Umbilical cord (tissue), 2 donors: ENCODE measurements around the gene LRP11. TPM values are rescaled to one million over a fixed set of nuclear protein-coding genes. Genes with fewer than 3 reads are reported as not detected.
"Not testable (repeated sequence)": the region's sequence is repeated elsewhere in the genome, so short reads cannot be mapped to it uniquely, and the experiment has no call there.

Experiments used
- DNase-seq: peaks from one replicate; pipeline ENCODE4 v3.0.0-alpha.2; 2015; ENCODE audit warnings: low spot score
- total RNA-seq: library from RNA; depleted of rRNA; stranded (reverse); fragments of >200 nt; gene quantifications from one replicate; pipeline ENCODE4 v1.2.3, GENCODE V29; 2014; ENCODE audit warnings: low replicate concordance; ENCODE audit not compliant: insufficient read depth

Gene LRP11
- total RNA-seq, 1 donor from 2014 or later: 21.7 TPM

GRCh38 chr6:149871182-149871581 lies 7.0 kb upstream of the LRP11 start:
- no peak for DNase-seq

- DNase-seq: no peak
These were observed 5.2 kb upstream of the LRP11 start for GRCh38 chr6:149869275-149869892.

- no peak for DNase-seq
These were observed 3.9 kb upstream of the LRP11 start for GRCh38 chr6:149867876-149868640.

GRCh38 chr6:149864578-149865535 lies 698 bp upstream of the LRP11 start:
- peak; percentile 83 for DNase-seq

- DNase-seq: peak; percentile 79
These were observed 1.0 kb downstream of the LRP11 start for GRCh38 chr6:149862922-149863697.

GRCh38 chr6:149862424-149862738 lies 1.8 kb downstream of the LRP11 start:
- DNase-seq: not testable (repeated sequence)

- DNase-seq: no peak
These were observed 2.3 kb downstream of the LRP11 start for GRCh38 chr6:149861603-149862423.

GRCh38 chr6:149860834-149861602 lies 3.1 kb downstream of the LRP11 start:
- DNase-seq: no peak

GRCh38 chr6:149860513-149860833 lies 3.7 kb downstream of the LRP11 start:
- no peak for DNase-seq

- no peak for DNase-seq
These were observed 4.2 kb downstream of the LRP11 start for GRCh38 chr6:149859938-149860337.

- no peak for DNase-seq
These were observed 4.8 kb downstream of the LRP11 start for GRCh38 chr6:149859368-149859767.

- no peak for DNase-seq
These were observed 6.6 kb downstream of the LRP11 start for GRCh38 chr6:149857541-149857940.

GRCh38 chr6:149856256-149856994 lies 7.7 kb downstream of the LRP11 start:
- DNase-seq: no peak

- DNase-seq: no peak
These were observed 8.4 kb downstream of the LRP11 start for GRCh38 chr6:149855741-149856140.

GRCh38 chr6:149855040-149855654 lies 9.0 kb downstream of the LRP11 start:
- DNase-seq: peak; percentile 68

GRCh38 chr6:149854532-149854931 lies 9.6 kb downstream of the LRP11 start:
- peak; percentile 30 for DNase-seq

- DNase-seq: not testable (repeated sequence)
These were observed 10.1 kb downstream of the LRP11 start for GRCh38 chr6:149854017-149854416.

GRCh38 chr6:149852881-149853280 lies 11.3 kb downstream of the LRP11 start:
- no peak for DNase-seq

- DNase-seq: peak; percentile 19
These were observed 12.0 kb downstream of the LRP11 start for GRCh38 chr6:149852180-149852579.
